GM21786 (cell line): ENCODE measurements around the gene ILKAP.
"Not testable (repeated sequence)": the region's sequence is repeated elsewhere in the genome, so short reads cannot be mapped to it uniquely, and the experiment has no call there.

ENCODE experiments used
- ATAC-seq: cut with Tn5 transposase; IDR thresholded peaks from one replicate; pipeline ENCODE4 v1.9.1; 2021; ENCODE audit not compliant: unreplicated experiment

Gene ILKAP

DNA sequence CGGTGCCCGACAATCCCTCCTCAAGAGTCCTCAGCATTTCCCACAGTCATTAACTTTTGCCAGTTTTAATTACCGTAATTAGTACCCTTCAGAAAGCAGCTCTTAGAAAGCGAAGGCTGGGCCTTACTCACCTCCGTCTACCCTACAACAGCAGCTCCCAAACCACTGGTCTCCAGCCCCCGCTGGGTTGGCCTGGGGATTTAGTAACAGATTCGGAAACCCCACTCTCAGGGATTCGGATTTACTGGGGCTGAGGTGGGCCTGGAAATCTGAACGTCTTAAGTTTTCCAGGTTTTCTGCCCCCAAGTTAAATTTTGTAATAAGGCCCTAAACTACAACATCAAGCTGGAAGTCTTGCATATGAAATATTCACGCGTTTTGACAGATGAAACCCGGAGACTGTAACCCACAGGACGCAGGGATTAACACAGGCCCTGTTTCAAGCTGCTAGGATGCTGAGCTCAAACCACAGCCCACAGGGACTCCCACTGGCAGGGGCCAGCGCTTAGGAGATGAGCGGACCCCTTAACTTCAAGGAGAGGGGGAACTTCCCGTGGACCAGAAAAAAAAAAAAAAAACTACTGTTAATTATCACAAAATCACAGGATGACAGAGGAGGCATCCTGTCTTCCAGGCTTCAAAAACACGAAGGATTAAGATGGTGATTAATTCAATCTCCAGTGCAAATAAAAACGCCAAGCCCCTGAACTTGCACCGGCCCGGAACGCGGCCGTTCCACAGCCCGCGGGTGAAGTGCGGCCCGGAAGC lies 985 bp downstream of the ILKAP start:
- no peak for ATAC-seq

DNA sequence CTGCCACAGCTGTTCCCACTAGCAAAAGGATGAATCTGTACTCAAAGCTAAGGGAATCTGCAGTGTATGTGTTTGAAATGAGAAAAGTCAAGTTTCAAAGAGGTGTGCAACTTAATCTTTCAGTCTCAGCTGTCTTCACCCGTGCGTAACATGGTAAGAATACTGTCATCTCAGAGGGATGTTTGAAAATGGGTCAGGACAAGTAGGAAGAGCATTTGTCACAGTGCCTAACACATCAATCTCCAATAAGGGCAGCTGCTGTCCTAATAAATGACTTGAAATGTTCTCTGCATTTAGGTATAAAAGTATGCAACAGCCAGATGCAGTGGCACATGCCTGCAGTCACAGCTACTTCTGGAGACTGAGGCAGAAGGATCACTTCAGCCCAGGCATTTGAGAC lies 13.1 kb downstream of the ILKAP start:
- ATAC-seq = no peak

DNA sequence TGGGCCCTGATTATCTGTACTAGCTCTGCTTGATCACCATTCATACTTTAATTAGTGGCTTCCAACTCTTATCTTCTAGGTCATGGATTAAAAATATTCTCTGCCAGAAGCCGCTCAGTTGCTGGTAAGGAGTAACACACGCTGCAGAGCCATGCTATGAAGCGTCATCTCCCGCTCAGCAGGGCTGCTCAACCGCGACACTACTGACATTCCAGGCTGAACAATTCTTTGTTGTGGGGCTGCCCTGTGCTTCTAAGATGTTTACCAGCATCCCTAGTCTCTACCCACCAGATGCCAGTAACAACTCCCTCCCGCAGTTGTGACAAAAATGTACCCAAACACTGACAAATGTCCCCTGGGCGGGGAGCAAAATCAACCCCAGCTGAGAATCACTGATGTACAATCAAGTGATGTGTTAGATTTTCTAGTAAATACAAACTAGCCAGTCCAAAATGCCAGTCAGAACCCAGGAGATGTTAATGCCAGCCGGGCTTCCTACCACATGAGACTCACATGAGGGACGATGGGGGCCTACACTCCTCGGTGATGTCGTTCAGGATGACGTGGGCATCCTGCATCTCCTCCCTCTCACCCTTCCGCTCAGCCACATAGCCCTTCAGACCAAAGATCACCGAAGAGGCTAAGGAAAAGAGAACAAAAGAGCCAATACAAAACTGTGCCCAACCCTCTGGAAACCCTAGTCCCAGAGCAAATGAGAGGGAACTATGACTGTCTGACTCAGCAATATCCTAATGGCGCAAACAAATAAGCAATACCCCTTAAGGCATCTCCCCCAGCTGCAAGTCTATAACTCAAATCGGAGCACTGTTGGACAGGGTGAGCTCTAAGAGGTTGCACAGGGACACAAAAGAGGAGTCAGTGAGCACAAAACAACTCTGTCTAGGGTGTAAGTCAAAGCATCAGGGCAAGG lies 15.6 kb downstream of the ILKAP start:
- ATAC-seq = no peak

GRCh38 chr2:238183821-238184220 lies 19.7 kb downstream of the ILKAP start:
- ATAC-seq = no peak

DNA sequence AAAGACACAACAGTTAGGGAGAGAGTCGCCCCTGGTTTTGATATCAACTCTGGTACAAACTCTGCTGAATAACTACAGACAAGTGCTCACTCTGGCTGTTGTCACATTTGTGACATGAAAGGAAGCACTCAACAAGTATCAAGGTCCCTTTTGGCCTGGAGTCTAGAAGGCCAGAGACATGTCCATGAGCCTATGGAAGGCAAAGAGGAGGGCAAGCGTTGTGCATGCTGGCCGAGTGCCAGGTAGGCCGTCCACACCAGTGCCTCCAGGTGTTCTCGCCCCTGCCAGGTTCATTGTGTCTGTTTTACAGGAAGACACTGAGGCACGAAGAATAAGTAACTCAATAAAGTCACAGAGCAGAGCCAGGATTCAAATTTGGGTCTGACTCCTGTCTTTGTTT lies 21.1 kb downstream of the ILKAP start:
- ATAC-seq = no peak

DNA sequence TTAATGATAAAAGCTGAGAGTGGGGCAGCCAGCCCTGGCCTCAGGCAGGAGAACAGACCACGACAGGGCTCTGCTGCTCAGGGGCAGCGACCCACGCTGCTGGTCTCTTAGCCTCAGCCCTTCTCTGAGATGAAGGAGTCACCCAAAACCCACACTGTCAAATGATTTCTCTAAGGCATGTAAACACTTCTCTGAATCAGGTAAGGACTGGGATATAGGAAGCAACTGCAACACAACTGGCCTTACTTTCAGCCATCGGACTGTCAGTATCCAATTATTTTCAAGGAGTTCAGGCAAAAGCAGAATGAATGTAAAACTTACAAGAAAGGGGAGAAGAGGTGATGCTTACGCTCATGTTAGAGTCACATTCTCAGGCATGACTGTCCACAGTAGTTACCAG lies 22.9 kb downstream of the ILKAP start:
- ATAC-seq = no peak

DNA sequence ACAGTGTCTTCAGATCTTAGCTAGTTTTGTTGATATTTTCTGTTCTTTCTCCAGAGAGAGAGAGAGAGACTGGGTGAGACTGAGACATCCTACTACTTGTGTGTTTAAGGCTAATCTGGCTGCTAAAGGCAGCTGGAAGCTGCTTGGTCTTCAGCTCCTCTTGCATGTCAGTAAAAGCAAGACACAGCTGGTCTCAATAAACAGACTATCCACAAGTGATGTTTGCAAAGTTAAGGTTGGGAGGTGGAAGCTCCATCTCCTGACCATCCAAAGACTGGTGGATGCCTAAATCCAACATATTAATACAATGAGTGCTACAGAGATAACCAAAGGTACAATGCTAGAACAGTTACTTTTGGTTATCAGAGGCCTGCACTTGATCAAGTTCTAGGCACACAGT lies 26.9 kb downstream of the ILKAP start:
- ATAC-seq = no peak

GRCh38 chr2:238174701-238175100 lies 28.8 kb downstream of the ILKAP start:
- ATAC-seq = no peak

DNA sequence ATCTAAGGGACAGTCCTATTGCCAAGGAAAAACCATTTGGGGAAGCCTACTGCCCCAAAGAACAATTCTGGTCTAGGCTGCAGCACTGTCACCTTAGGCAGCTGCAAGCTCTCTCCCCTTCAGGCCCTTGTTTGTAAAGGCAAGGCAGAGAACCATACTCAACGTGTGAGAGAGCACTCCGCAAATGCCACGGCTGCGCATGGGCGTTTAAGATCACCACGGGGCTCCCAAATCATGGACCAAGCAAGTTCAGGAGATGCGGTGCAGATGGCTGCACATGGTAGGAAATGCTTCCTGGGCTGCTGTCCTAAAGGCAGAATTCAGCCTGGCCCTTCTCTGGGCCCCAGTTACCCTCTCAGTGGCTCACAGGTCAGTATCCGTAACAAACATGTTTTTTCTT lies 29.2 kb downstream of the ILKAP start:
- no peak for ATAC-seq

- ATAC-seq = no peak
Observed at GRCh38 chr2:238173692-238174091, 29.8 kb downstream of the ILKAP start.

- ATAC-seq = no peak
Observed at GRCh38 chr2:238172439-238172838, 31.1 kb downstream of the ILKAP start.

DNA sequence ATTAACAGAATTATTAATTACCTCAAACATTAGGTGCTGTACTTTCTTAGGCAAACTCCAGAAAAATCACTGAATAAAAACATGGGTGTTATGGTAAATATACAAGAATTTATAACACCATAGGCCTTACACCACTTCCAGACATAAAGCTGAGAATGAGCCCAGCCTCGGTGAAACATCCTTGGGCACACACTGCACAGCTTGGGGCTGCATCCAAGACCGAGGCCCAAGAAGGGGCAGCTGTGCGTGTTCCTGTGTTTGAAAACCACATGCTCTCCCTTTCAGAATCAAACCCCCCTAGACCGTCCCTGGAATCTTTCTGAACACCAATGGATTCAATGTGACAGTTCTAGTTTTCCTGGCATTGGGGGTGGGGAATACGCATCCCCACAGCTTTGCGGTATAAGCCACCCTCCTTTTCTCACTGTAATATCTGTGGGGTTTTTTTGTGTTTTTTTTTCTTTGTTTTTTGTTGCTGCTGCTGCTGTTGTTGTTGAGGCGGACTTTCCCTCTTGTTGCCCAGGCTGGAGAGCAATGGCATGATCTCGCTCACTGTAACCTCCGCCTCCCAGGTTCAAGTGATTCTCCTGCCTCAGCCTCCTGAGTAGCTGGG lies 31.8 kb downstream of the ILKAP start:
- ATAC-seq = no peak

- ATAC-seq = not testable (repeated sequence)
Observed at GRCh38 chr2:238171072-238171431, 32.4 kb downstream of the ILKAP start.

DNA sequence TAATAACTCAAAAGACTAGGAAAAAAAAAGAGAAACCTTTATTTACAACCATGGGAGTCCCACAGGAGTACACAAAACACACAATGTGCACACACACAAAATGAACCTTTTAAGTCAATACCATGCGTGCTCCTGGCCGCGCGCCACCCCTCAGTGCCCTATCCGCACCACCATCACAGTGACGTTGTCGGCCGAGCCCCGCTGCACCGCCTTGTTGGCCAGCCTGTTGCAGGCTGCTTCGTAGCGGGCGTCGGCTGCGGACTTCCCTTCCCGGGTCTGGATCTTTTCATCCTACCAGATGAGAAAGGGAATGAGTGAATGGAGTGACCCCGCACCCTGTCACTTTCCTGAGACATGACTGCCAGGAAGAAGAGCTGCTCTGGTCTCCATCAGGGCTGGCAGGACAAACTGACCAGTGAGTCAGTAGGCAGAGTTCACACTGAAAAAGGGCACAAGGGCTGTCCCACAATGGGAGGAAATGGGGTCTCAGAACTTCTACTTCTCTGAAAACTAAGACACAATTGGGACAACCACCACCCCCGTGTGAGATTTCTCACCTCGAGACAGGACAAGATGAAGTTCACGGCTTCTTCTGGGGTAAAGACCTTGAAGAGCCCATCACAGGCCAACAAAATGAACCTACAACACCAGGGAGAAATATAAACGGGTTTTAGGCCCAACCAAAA lies 33.0 kb downstream of the ILKAP start:
- ATAC-seq = no peak

- ATAC-seq = no peak
Observed at GRCh38 chr2:238169708-238170251, 33.7 kb downstream of the ILKAP start.

DNA sequence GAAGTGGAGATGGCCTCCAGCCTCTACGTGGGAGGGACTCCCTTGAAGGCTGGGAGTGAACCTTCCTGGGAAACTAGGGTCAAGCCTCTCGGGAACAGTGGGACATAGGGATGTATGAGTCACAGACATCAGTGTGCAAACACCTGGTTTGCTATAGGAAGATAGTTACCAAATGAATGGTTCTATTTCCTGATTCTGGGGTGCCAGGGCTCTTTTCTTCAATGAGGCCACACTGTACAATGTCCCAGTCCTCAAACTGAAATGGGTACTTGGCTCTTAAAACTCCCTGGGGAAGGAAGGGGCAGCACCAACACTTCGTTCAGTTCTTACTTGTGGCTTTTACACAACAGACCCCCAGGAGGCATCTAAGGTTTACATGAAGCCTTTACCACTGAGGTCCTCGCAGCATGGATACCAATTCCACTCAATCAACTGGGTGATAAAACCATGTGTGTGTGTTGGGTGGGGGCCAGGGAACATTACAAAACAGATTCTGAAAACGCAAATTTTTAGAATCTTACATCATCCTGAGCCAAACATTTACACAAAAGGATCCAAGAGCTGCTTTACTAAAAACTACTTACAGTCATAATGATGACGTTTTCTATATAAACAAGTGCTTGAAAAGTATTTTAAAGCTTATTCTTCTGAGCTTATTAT lies 34.3 kb downstream of the ILKAP start:
- no peak for ATAC-seq

- ATAC-seq = no peak
Observed at GRCh38 chr2:238168196-238169047, 35.1 kb downstream of the ILKAP start.

- no peak for ATAC-seq
Observed at GRCh38 chr2:238167761-238168160, 35.7 kb downstream of the ILKAP start.

DNA sequence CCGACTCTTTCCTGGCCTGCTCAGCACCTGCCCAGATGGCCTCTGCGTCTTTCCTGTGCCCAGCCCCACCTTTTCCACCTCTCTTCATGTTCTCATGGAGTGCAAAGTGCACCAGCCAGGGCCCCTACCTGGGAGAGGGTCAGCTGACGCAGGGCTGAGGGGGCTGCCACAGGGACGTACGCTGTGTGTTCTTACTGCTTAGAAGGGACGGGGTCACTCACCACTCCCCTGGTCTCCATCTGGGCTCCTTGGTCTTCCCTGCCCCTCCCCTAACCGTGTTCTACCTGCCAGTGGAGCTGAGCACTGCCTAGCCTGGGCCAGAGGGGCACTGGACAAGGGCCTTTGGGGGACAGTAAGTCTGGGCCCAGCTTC lies 36.2 kb downstream of the ILKAP start:
- no peak for ATAC-seq
